GM12874 (cell line): Measurements from ENCODE around the gene MRGPRX2.

Experiments
- TF ChIP-seq, protein P1 (sequence below): IDR thresholded peaks from 2 replicates; pipeline ENCODE4 v1.5.1; 2011; ENCODE audit warnings: low read depth, mild to moderate bottlenecking, control low read depth, low read length, moderate library complexity; ENCODE audit not compliant: insufficient read depth

Gene MRGPRX2

GRCh38 chr11:19025481-19026406, 34.8 kb downstream of the MRGPRX2 start:
- TF ChIP-seq, protein P1, sequence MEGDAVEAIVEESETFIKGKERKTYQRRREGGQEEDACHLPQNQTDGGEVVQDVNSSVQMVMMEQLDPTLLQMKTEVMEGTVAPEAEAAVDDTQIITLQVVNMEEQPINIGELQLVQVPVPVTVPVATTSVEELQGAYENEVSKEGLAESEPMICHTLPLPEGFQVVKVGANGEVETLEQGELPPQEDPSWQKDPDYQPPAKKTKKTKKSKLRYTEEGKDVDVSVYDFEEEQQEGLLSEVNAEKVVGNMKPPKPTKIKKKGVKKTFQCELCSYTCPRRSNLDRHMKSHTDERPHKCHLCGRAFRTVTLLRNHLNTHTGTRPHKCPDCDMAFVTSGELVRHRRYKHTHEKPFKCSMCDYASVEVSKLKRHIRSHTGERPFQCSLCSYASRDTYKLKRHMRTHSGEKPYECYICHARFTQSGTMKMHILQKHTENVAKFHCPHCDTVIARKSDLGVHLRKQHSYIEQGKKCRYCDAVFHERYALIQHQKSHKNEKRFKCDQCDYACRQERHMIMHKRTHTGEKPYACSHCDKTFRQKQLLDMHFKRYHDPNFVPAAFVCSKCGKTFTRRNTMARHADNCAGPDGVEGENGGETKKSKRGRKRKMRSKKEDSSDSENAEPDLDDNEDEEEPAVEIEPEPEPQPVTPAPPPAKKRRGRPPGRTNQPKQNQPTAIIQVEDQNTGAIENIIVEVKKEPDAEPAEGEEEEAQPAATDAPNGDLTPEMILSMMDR = no peak

DNA sequence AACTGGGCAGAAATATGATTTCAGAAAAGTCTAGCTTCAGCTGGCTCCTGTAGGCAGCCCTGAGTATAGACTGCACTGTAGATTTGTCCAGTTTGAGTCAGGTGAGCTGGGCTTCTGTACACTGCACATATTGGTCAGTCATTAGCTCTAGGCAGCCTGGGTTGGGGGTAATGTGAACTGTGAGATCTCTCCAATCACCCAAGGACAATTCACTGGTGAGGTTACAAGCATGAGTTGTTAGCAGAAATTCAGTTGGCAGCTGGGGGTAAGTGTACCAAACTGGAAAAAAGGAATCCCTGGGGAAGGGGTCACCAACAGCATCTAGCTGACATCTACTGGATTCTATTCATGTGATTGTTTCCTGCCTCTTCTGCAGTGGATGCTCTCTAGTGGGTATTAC, 39.7 kb downstream of the MRGPRX2 start:
- TF ChIP-seq, protein P1 = no peak

DNA sequence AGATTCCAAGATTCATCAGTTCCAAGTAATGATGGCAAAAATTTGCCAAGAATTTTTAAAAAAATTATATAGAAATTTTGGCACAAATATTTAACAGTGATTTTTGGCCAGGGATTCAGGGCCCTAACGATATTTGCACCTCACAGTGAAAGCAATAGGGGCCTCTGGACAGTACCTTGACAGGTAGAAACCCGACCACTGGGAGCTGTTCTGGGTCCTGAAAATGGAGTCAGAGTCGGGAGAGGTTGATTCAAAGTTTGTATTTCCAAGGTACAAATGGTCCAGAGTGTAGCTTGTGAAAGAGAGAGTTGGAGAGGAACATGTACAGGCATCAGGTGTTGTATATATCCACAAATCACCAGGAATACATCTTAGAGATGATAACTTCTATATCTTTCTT, 41.6 kb downstream of the MRGPRX2 start:
- TF ChIP-seq, protein P1 = no peak

GRCh38 chr11:19013181-19013857, 47.2 kb downstream of the MRGPRX2 start:
- TF ChIP-seq, protein P1 = peak; percentile 48; the same call in 1 of the 2 replicates

DNA sequence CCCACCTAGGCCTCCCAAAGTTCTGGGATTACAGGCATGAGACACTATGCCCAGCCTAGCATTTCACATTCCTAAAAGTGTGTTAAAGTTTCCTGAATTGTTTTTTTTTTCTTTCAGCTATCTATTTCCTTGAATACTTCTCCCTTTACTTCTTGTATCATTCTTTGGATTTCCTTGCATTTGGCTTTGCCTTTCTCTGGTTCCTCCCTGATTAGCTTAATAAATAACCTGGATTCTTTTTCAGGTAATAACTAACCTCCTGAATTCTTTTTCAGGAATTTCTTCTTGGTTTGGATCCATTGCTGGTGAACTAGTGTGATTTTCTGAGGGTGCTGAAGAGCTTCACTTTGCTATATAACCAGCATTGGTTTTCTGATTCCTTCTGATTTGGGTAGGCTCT, 47.9 kb downstream of the MRGPRX2 start:
- TF ChIP-seq, protein P1 = no peak
